GM12872 (cell line): ENCODE data around the gene MS4A18.

Source experiments
- CTCF ChIP-seq: IDR thresholded peaks from 3 replicates; pipeline ENCODE4 v1.5.1; 2011; ENCODE audit warnings: low read depth, mild to moderate bottlenecking, low read length, moderate library complexity; ENCODE audit not compliant: insufficient read depth

The MS4A18 gene

GRCh38 chr11:60769811-60770210 is 45.3 kb downstream of the MS4A18 start:
- TF ChIP-seq CTCF = no peak

- TF ChIP-seq CTCF = no peak
Observed at GRCh38 chr11:60771146-60771545, 46.6 kb downstream of the MS4A18 start.

GRCh38 chr11:60771879-60772525 is 47.5 kb downstream of the MS4A18 start:
- no peak for TF ChIP-seq CTCF

GRCh38 chr11:60772666-60773065 is 48.1 kb downstream of the MS4A18 start:
- TF ChIP-seq CTCF = no peak

GRCh38 chr11:60774726-60775125 is 50.2 kb downstream of the MS4A18 start:
- no peak for TF ChIP-seq CTCF

GRCh38 chr11:60775420-60775961 is 51.0 kb downstream of the MS4A18 start:
- TF ChIP-seq CTCF = peak; percentile 97

- TF ChIP-seq CTCF = no peak
Observed at GRCh38 chr11:60776167-60776566, 51.6 kb downstream of the MS4A18 start.

GRCh38 chr11:60777106-60777505 is 52.6 kb downstream of the MS4A18 start:
- no peak for TF ChIP-seq CTCF
